ENCODE results near the gene PARD3B.

DNA sequence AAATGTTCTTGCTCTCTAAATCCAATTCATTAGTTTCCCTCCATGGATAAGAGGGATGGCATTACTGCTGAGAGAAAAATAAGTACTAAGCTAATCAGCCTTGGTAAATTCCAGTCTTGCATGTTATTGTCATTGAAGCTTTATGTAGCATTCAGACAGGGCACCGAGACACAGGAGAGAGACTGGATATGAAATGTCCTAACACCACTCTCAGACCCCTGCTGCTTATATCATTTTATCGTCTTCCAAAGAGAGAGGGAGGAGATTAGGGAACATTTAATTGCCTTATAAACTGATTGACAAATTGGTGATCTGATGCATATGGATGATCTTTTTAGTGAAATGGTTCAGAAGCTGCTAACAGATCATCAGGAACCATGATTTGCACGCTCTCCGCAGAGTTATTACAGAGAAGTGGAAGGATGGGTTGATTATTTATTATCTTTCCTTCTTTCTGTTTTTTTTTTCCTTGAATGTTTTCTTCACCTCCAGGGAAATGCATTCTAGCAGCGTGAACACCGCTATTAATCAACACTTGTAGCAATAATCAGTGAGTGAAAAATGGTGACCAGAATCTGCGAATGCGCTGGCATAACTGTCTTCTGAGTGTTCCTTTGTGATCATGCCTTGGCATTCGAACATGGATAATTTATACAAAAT is 986.3 kb downstream of the PARD3B start:
- TF ChIP-seq POLR2A (IDR thresholded peaks at IDR 0.05): no peak
- TF ChIP-seq, protein P1, sequence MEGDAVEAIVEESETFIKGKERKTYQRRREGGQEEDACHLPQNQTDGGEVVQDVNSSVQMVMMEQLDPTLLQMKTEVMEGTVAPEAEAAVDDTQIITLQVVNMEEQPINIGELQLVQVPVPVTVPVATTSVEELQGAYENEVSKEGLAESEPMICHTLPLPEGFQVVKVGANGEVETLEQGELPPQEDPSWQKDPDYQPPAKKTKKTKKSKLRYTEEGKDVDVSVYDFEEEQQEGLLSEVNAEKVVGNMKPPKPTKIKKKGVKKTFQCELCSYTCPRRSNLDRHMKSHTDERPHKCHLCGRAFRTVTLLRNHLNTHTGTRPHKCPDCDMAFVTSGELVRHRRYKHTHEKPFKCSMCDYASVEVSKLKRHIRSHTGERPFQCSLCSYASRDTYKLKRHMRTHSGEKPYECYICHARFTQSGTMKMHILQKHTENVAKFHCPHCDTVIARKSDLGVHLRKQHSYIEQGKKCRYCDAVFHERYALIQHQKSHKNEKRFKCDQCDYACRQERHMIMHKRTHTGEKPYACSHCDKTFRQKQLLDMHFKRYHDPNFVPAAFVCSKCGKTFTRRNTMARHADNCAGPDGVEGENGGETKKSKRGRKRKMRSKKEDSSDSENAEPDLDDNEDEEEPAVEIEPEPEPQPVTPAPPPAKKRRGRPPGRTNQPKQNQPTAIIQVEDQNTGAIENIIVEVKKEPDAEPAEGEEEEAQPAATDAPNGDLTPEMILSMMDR (IDR thresholded peaks at IDR 0.05): no peak
